ENCODE data around the gene ZNF324. TPM values are rescaled to one million over a fixed set of nuclear protein-coding genes. Genes with fewer than 3 reads are reported as not detected.

Gene ZNF324
- total and polyA plus RNA-seq, 2 of the 13 experiments (the other 11 are each of a cell fraction or from before 2014, with no cell fraction given), result 1.1 to 4.7 TPM

- TF ChIP-seq MXD1 (CRISPR knock-in tag; IDR thresholded peaks at IDR 0.05) (no peak; the same call in none of the 2 replicates), ZNF747 (CRISPR knock-in tag; IDR thresholded peaks at IDR 0.05; ENCODE audit: borderline replicate concordance) (peak; percentile 98; the same call in 1 of the 2 replicates), FOXA3 (CRISPR knock-in tag; IDR thresholded peaks at IDR 0.05) (peak; percentile 77), ZNF124 (CRISPR knock-in tag; IDR thresholded peaks at IDR 0.05) (peak; percentile 93), SRSF1 (optimal IDR thresholded peaks at IDR 0.05; ENCODE audit: low read depth, low read length) (peak; percentile 32), ZSCAN22 (CRISPR knock-in tag; IDR thresholded peaks at IDR 0.05) (peak; percentile 84; the same call in 1 of the 2 replicates), ZNF335 (CRISPR knock-in tag; IDR thresholded peaks at IDR 0.05) (peak; percentile 92), HCFC1 (IDR thresholded peaks at IDR 0.05; ENCODE audit: low read depth, low read length) (peak; percentile 86), HOMEZ (CRISPR knock-in tag; IDR thresholded peaks at IDR 0.05; ENCODE audit: low read depth) (peak; percentile 71; the same call in 1 of the 2 replicates), ZBTB38 (CRISPR knock-in tag; IDR thresholded peaks at IDR 0.05) (peak; percentile 96), KDM6A (CRISPR knock-in tag; IDR thresholded peaks at IDR 0.05; ENCODE audit: low read depth) (no peak), ELF4 (CRISPR knock-in tag; IDR thresholded peaks at IDR 0.05; ENCODE audit: borderline replicate concordance) (peak; percentile 68; the same call in 1 of the 2 replicates), ZNF326 (CRISPR knock-in tag; IDR thresholded peaks at IDR 0.05; ENCODE audit: borderline replicate concordance) (no peak), MYPOP (CRISPR knock-in tag; IDR thresholded peaks at IDR 0.05) (peak; percentile 85; the same call in 1 of the 2 replicates), YY1 (IDR thresholded peaks at IDR 0.05; ENCODE audit: insufficient read depth, insufficient replicate concordance, low read depth, low read length) (peak; percentile 91), POGK (CRISPR knock-in tag; conservative IDR thresholded peaks at IDR 0.05) (peak; percentile 99), RNF2 (conservative IDR thresholded peaks at IDR 0.05; ENCODE audit: low read depth) (0 out of 2 replicates have a peak, but pooled peaks have one; percentile 62), HNRNPLL (IDR thresholded peaks at IDR 0.05; ENCODE audit: low read depth, low read length, poor library complexity, severe bottlenecking) (peak; percentile 95), ZNF274 (CRISPR knock-in tag; IDR thresholded peaks at IDR 0.05) (peak; percentile 88), EEA1 (CRISPR knock-in tag; IDR thresholded peaks at IDR 0.05; ENCODE audit: borderline replicate concordance) (0 out of 2 replicates have a peak, but pooled peaks have one; percentile 2)
- TF ChIP-seq, protein P1, sequence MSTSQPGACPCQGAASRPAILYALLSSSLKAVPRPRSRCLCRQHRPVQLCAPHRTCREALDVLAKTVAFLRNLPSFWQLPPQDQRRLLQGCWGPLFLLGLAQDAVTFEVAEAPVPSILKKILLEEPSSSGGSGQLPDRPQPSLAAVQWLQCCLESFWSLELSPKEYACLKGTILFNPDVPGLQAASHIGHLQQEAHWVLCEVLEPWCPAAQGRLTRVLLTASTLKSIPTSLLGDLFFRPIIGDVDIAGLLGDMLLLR (CRISPR knock-in tag; IDR thresholded peaks at IDR 0.05), result 0 out of 2 replicates have a peak, but pooled peaks have one; percentile 71
- TF ChIP-seq, protein P2, sequence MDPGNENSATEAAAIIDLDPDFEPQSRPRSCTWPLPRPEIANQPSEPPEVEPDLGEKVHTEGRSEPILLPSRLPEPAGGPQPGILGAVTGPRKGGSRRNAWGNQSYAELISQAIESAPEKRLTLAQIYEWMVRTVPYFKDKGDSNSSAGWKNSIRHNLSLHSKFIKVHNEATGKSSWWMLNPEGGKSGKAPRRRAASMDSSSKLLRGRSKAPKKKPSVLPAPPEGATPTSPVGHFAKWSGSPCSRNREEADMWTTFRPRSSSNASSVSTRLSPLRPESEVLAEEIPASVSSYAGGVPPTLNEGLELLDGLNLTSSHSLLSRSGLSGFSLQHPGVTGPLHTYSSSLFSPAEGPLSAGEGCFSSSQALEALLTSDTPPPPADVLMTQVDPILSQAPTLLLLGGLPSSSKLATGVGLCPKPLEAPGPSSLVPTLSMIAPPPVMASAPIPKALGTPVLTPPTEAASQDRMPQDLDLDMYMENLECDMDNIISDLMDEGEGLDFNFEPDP (CRISPR knock-in tag; conservative IDR thresholded peaks at IDR 0.05), result no peak
Measured at GRCh38 chr19:58519355-58520256, 52.7 kb downstream of the ZNF324 start, which contains the start of gene ZBTB45 (continued).
